Activated T-helper 1 cell treated with Interleukin-2 at 50 U/mL for 16 hours (primary cell): Measurements from ENCODE around the gene TAF9B.
"Not testable (repeated sequence)": the region's sequence is repeated elsewhere in the genome, so short reads cannot be mapped to it uniquely, and the experiment has no call there.

ENCODE experiments used
- DNase-seq: peaks from one replicate; pipeline ENCODE4 v3.0.0-alpha.2; 2020; ENCODE audit warnings: low read depth

The TAF9B gene

GRCh38 chrX:78116365-78116764 lies 23.1 kb downstream of the TAF9B start:
- DNase-seq: no peak

GRCh38 chrX:78111140-78111931 lies 28.1 kb downstream of the TAF9B start:
- no peak for DNase-seq

- no peak for DNase-seq
These were observed 30.0 kb downstream of the TAF9B start for GRCh38 chrX:78109458-78109857.

GRCh38 chrX:78106651-78106986 lies 32.8 kb downstream of the TAF9B start:
- DNase-seq: no peak

- no peak for DNase-seq
These were observed 33.4 kb downstream of the TAF9B start for GRCh38 chrX:78105944-78106650.

GRCh38 chrX:78104447-78105176 lies 34.8 kb downstream of the TAF9B start:
- DNase-seq: no peak

GRCh38 chrX:78103623-78104446 lies 35.6 kb downstream of the TAF9B start, which contains the start of gene PGK1:
Gene PGK1 (plus strand): TSS chrX:78104248. CDS start chrX:78104341, 93 bp downstream.
- DNase-seq: peak; percentile 88

GRCh38 chrX:78103001-78103622 lies 36.3 kb downstream of the TAF9B start:
- DNase-seq: no peak

GRCh38 chrX:78102091-78102490 lies 37.4 kb downstream of the TAF9B start:
- DNase-seq: no peak

GRCh38 chrX:78098108-78098507 lies 41.3 kb downstream of the TAF9B start:
- DNase-seq: no peak

GRCh38 chrX:78092296-78092695 lies 47.2 kb downstream of the TAF9B start:
- DNase-seq: no peak

- not testable (repeated sequence) for DNase-seq
These were observed 58.0 kb downstream of the TAF9B start for GRCh38 chrX:78081413-78081812.
